Skeletal muscle tissue (tissue), 5 donors: ENCODE results near the gene SLC4A1AP. TPM values are rescaled to one million over a fixed set of nuclear protein-coding genes. Genes with fewer than 3 reads are reported as not detected.

Source experiments
- H3K27ac ChIP-seq: one replicate; pipeline ENCODE4 v1.7.0; 2013; ENCODE audit warnings: mild to moderate bottlenecking, low read depth, low read length, inconsistent platforms
- H3K27me3 ChIP-seq, 3 donors: one replicate each; pipeline ENCODE4 v1.7.0; 2013; ENCODE audit warnings: low read length in 3 of 3; ENCODE audit not compliant: control insufficient read depth in 3 of 3, insufficient read depth in 3 of 3
- H3K36me3 ChIP-seq, 3 donors: one replicate each; pipeline ENCODE4 v1.7.0; 2013; ENCODE audit warnings: low read length in 3 of 3; ENCODE audit not compliant: control insufficient read depth in 3 of 3, insufficient read depth in 3 of 3
- H3K4me1 ChIP-seq, 3 donors: one replicate each; pipeline ENCODE4 v1.7.0; 2013; ENCODE audit warnings: low read length in 3 of 3, mild to moderate bottlenecking in 3 of 3; ENCODE audit not compliant: control insufficient read depth in 3 of 3, insufficient read depth in 3 of 3
- H3K4me3 ChIP-seq, 3 donors: one replicate each; pipeline ENCODE4 v1.7.0; 2013; ENCODE audit warnings: low read length in 3 of 3
- H3K9ac ChIP-seq, 3 donors: one replicate each; pipeline ENCODE4 v1.7.0; 2013; ENCODE audit warnings: low read length in 3 of 3, mild to moderate bottlenecking in 3 of 3, moderate library complexity in 2 of 3, low read depth in 1 of 3
- H3K9me3 ChIP-seq, 3 donors: one replicate each; pipeline ENCODE4 v1.7.0; 2013; ENCODE audit warnings: low read length in 3 of 3; ENCODE audit not compliant: control insufficient read depth in 3 of 3
- small RNA-seq: library from RNA; depleted of rRNA; stranded (forward); fragments of <200 nt; gene quantifications from one replicate; pipeline ENCODE3, GENCODE V24; 2014
- total RNA-seq: library from RNA; depleted of rRNA; stranded (reverse); fragments of >200 nt; gene quantifications from one replicate; pipeline ENCODE4 v1.2.3, GENCODE V29; 2014
- donor health status: Osteomylitis.

Gene SLC4A1AP
- total RNA-seq, 1 donor from 2014 or later, result 20.9 TPM

DNA sequence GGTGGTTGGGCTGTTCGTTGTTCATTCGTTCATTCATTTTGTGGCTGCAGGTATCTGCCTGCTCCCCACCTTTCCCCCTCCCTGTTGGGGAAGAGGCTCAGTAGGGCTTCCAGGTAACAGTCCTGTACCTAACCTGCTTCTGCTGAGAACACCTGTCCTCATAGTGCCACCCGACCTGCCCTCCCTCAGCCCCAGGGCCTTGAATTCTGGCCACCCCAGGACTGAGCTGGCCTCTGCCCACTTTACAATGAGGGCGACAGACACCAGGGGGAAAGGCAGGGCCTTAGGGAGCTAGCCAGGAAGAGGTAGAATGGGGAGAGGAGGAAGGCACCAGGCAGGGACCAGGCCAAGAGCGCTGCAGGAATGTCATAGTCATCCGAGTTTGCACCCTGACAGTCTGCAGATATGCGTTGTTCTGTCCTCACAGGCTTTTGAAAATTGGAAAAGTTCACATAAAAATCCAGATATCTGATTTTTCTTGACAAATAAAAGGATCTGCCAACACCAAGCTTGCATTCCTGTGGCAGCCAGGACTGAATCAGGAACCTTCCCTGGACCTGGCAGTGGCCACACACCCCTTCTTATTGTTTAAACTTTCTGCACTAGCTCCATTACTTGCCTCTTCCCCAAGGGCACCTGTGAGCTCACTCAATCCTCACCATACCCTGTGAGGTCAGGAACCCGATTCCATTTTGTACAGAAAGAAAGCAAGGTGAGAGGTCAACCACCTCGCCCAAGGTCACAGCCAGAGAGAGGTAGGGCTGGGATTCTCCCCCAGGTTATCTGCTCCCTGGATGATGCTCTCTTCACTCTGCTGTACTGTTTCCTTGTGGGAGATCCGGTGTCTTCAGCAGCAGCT, 72.6 kb downstream of the SLC4A1AP start:
- Histone ChIP-seq H3K27me3 (no peaks in the 10 kb centered on the region), H3K9ac (peak overlapping the region; percentile 81 to 88 (median 85)), H3K4me3 (peak overlapping the region; percentile 57 to 76 (median 73)), H3K27ac (peak overlapping the region; percentile 81), H3K4me1 (peaks cover 16 to 22% (median 21%) of the 10 kb centered on the region in 3 donors), H3K36me3 (no peaks in the 10 kb centered on the region), H3K9me3 (no peaks in the 10 kb centered on the region)

DNA sequence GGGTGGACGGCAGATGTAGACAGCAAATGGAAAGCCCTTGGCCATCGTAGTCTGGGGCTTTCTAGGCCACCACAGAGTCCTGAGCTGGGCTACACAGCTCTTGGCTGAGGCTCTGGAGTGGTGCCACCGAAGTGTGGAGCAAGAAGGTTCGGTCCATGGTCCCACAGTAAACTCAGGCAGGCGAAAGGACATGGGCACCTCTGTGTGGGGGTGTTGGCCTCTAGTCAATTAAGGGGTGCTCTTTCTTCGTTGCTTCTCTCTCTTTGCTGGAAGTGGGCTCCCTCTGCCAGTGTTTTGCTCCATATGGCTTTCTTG, 73.2 kb downstream of the SLC4A1AP start:
- peaks cover 16 to 22% (median 21%) of the 10 kb centered on the region in 3 donors for H3K4me1 ChIP-seq
- H3K4me3 ChIP-seq, result no peak overlapping the region
- no peaks in the 10 kb centered on the region for H3K9me3 ChIP-seq
- H3K27ac ChIP-seq, result peak overlapping the region; percentile 81
- no peaks in the 10 kb centered on the region for H3K36me3 ChIP-seq
- no peaks in the 10 kb centered on the region for H3K27me3 ChIP-seq
- no peak overlapping the region for H3K9ac ChIP-seq

DNA sequence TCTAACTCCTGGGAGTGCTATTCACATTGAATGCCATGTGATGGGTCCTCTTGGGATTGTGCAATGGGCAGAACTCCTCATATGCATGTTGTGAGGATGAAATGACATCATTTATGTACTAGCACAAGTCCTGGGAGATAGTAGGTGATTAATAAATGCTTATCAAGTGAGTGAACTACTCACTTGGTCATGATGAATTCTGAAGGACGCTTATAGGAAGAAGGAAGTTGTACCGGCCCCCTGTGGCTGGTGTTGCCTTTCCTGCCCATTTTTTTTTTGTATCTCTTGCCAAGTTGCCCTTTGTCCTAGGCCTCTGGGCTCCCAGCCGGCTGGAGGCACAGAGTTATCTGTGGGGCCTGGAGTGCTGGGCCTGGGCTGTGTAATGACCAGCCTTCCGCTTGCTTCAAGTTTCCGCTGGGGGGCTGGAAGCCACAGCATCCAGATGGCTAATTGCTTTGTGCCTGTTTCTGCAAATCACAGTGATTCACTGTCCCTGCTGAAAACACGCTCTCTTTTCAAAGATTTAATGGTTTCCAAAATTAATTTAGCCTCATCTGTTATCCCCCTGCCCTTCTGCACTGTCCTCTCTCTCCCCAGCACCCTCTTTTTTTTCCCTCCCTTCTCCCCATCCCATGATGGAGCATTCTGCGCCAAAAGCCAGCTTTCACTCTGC, 74.1 kb downstream of the SLC4A1AP start:
- peak overlapping the region; percentile 81 for H3K27ac ChIP-seq

DNA sequence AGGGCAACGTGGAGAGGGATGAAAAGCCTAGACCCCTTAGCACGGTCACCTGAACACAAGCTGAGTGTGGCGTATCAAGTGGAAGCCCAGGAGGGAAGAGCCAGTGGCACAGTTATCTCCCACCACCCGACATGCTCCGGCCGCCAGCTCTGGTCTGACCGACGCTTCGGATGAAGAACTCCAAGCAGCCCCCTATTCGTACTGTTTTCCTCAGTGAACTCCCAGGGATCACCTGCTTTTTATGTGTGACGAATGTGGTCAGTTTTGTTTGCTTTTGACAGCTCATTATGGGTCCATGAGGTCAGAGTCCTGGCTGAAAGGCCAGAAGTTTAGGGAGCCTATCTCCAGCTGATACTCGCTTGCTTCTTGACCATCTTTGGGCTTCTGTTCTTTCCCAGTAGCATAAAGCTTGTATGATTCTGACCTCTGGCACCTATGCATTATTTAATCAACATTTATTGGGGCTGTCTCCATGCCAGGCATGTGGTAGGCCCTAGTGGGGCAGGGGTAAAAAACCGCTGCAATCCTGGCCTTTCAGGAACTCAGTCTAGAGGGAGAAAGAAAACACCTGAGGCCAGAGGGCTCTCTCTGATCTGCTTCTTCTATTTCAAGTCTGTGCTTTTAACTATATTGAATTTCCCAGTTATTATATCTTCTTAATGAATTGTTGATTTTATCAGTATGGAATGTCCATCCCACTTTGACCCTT, 74.8 kb downstream of the SLC4A1AP start:
- H3K4me1 ChIP-seq, result peaks cover 16 to 22% (median 21%) of the 10 kb centered on the region in 3 donors
- H3K9me3 ChIP-seq, result no peaks in the 10 kb centered on the region
- H3K27me3 ChIP-seq, result no peaks in the 10 kb centered on the region
- H3K4me3 ChIP-seq, result no peak overlapping the region
- H3K9ac ChIP-seq, result no peak overlapping the region
- H3K27ac ChIP-seq, result peak overlapping the region; percentile 60
- no peaks in the 10 kb centered on the region for H3K36me3 ChIP-seq

More for the DNA sequence above, 74.1 kb downstream of the SLC4A1AP start:
- H3K27me3 ChIP-seq, result no peaks in the 10 kb centered on the region
- H3K9ac ChIP-seq, result no peak overlapping the region
- H3K4me1 ChIP-seq, result peaks cover 16 to 22% (median 21%) of the 10 kb centered on the region in 3 donors
- no peaks in the 10 kb centered on the region for H3K9me3 ChIP-seq
- no peak overlapping the region for H3K4me3 ChIP-seq
- H3K36me3 ChIP-seq, result no peaks in the 10 kb centered on the region

DNA sequence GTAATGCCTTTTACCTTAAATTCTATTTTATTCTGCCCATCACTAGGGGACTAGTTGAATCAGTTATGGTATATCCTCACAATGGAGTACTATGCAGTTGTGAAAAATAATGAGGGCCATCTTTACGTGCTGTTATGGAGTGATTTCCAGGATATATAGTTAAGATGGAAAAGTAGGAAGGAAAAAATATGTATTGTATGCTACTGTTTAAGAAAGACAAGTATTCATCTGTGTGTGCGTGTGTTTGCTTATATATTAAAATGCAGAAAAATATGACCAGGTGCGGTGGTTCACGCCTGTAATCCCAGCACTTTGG, 75.3 kb downstream of the SLC4A1AP start:
- H3K27me3 ChIP-seq, result no peaks in the 10 kb centered on the region
- H3K4me3 ChIP-seq, result no peak overlapping the region
- H3K9ac ChIP-seq, result no peak overlapping the region
- H3K9me3 ChIP-seq, result no peaks in the 10 kb centered on the region
- no peaks in the 10 kb centered on the region for H3K36me3 ChIP-seq
- peaks cover 16 to 22% (median 21%) of the 10 kb centered on the region in 3 donors for H3K4me1 ChIP-seq
- no peak overlapping the region for H3K27ac ChIP-seq

DNA sequence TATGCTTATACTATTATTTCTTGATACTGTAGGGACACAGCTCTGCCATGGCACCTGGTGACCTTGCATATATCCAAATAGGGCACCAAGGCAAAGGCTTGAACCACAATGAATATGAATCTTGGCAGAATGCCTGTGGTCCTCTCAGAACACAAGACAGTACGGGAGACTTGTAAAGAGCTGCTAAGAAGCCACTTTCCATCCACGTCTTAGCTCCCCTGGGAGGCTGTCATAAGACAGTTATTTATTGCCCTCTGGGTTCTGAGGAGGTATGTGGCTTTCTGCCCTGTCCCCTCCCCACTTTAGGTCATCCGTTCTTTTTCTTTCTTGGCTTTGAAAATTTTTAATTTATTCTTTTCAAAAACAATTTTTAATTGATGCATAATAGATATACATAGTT, 78.0 kb downstream of the SLC4A1AP start:
- no peaks in the 10 kb centered on the region for H3K36me3 ChIP-seq
- no peak overlapping the region for H3K4me3 ChIP-seq
- no peaks in the 10 kb centered on the region for H3K27me3 ChIP-seq
- peaks cover 6 to 8% (median 7%) of the 10 kb centered on the region in 3 donors for H3K4me1 ChIP-seq
- no peaks in the 10 kb centered on the region for H3K9me3 ChIP-seq
- H3K9ac ChIP-seq, result no peak overlapping the region
- no peak overlapping the region for H3K27ac ChIP-seq

DNA sequence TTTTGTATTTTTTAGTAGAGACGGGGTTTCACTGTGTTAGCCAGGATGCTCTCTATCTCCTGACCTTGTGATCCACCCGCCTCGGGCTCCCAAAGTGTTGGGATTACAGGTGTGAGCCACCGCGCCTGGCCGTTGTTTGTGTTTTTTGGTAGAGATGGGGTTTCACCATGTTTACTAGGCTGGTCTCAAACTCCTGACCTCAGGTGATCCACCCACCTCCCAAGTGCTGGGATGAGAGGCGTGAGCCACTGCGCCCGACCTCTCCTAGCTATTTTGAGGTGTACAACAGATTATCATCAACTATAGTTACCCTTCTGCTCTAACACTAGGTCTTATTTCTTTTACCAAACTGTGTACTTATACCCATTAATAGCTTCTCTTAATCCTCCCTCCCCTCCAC, 78.9 kb downstream of the SLC4A1AP start:
- Histone ChIP-seq H3K4me3 (no peak overlapping the region), H3K27ac (no peak overlapping the region), H3K9ac (no peak overlapping the region), H3K36me3 (no peaks in the 10 kb centered on the region), H3K27me3 (no peaks in the 10 kb centered on the region), H3K4me1 (peaks cover under 1 to 6% (median 5%) of the 10 kb centered on the region in 3 donors), H3K9me3 (no peaks in the 10 kb centered on the region)

Small RNA genes lying within 50 kb of the gene (small RNA-seq; reads per million reads assigned to genes)
- not detected for gene RF00340

Other genes starting within 250 kb of the SLC4A1AP start
- 81.4 TPM for gene NRBP1, start 235.3 kb upstream of the SLC4A1AP start, total RNA-seq
- gene KRTCAP3, start 221.5 kb upstream of the SLC4A1AP start, total RNA-seq, result not detected
- gene IFT172, start 174.1 kb upstream of the SLC4A1AP start, total RNA-seq, result 21.4 TPM
- gene FNDC4, start 168.7 kb upstream of the SLC4A1AP start, total RNA-seq, result 5.2 TPM
- not detected for gene GCKR, start 167.1 kb upstream of the SLC4A1AP start, total RNA-seq
- gene ZNF512, start 80.8 kb upstream of the SLC4A1AP start, total RNA-seq, result 23.5 TPM
- 6.3 TPM for gene CCDC121, start 34.9 kb upstream of the SLC4A1AP start, total RNA-seq
- 30.3 TPM for gene GPN1, start 34.8 kb upstream of the SLC4A1AP start, total RNA-seq
- gene SUPT7L, start 275 bp upstream of the SLC4A1AP start, total RNA-seq, result 16.7 TPM
- gene MRPL33, start 107.8 kb downstream of the SLC4A1AP start, total RNA-seq, result 121 TPM
- 2.1 TPM for gene RBKS, start 226.5 kb downstream of the SLC4A1AP start, total RNA-seq
- gene BABAM2, start 226.8 kb downstream of the SLC4A1AP start, total RNA-seq, result 24.0 TPM